Fibroblast of the aortic adventitia (primary cell): ENCODE data around the gene ARHGAP10. TPM values are rescaled to one million over a fixed set of nuclear protein-coding genes. Genes with fewer than 3 reads are reported as not detected.

Experiments
- DNase-seq: peaks from one replicate; pipeline ENCODE4 v3.0.0-alpha.2; 2010; ENCODE audit warnings: low read depth
- H3K4me3 ChIP-seq: 2 replicates; pipeline ENCODE4 v1.5.1; 2011; ENCODE audit warnings: low read depth, mild to moderate bottlenecking, control low read depth, low read length, moderate library complexity
- CTCF ChIP-seq: IDR thresholded peaks from 2 replicates; pipeline ENCODE4 v1.5.1; 2011; ENCODE audit warnings: mild to moderate bottlenecking, low read length, control low read depth, inconsistent platforms; ENCODE audit not compliant: insufficient read depth
- total RNA-seq: library from RNA; depleted of rRNA; stranded (reverse); fragments of >200 nt; gene quantifications from 2 replicates; pipeline ENCODE4 v1.2.3, GENCODE V29; 2012; ENCODE audit warnings: low replicate concordance

The ARHGAP10 gene
- total RNA-seq, 1 donor, result 45.0 TPM

- DNase-seq, result no peak
- TF ChIP-seq CTCF, result no peak
- H3K4me3 ChIP-seq, result no peak overlapping the region
Measured at GRCh38 chr4:147855571-147856009, 123.7 kb downstream of the ARHGAP10 start.

- TF ChIP-seq CTCF, result no peak
- DNase-seq, result no peak
- H3K4me3 ChIP-seq, result no peak overlapping the region
Measured at GRCh38 chr4:147860960-147861359, 129.1 kb downstream of the ARHGAP10 start.

DNA sequence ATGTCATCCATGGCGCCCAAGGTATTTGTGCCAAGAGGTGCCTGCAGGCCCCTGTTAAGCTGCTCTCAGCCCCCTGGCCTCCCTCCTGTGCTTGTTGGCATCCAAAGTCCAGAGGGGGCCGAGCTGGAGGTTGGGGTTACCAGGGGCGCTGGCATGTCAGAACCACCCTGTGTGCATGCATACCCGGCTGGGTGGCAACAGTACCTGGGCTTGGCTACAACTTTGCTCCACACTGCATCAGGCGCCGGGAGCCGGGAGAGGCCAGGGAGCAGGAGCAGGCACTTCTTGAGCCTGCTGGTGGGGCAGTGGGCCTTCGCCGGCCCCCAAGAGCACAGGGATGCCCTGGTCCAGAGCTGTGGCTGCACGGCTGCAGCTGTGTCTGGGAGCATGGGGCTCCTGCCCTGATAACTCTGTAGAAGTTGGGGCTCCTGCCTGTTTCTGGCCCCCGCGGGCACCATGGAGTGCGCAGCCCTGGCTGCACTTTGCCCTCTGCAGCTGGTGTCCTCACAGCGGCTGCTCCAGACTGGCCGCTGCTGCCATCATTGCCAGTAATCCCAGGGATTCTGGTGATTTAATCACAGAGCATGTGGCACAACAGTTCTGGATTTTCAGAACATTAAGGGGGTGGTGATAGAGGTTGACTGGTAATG lies 130.3 kb downstream of the ARHGAP10 start:
- TF ChIP-seq CTCF, result no peak
- H3K4me3 ChIP-seq, result no peak overlapping the region
- no peak for DNase-seq

DNA sequence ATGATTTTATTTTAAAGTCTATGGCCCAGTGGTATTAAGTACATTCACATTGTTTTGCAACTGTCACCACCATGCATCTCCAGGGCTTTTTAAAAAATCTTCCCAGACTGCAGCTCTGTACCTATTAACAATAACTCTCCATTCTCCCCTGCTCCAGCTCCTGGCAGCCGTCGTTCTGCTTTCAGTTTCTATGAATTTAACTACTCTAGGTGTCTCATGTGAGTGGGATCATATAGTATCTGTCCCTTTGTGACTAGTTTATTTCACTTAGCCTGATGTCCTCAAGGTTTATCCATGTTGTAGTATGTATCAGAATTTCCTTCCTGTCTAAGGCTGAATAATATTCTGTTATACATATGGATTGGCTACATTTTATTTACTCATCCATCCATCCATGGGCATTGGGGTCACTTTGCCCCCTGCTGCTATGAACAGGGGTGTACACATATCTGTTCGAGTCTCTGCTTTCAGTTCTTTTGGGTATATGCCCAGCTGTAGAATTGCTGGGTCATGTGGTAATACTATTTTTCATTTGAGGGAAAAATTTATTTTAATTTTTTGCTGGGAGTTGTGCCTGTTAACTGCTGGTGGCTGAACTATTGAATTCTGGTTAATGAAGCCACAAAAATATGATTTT lies 131.3 kb downstream of the ARHGAP10 start:
- DNase-seq, result peak; percentile 57
- TF ChIP-seq CTCF, result peak; percentile 38

GRCh38 chr4:147863808-147864472 lies 132.1 kb downstream of the ARHGAP10 start:
- H3K4me3 ChIP-seq, result no peak overlapping the region
- no peak for TF ChIP-seq CTCF
- DNase-seq, result peak; percentile 29

More for the DNA sequence above, 131.3 kb downstream of the ARHGAP10 start:
- H3K4me3 ChIP-seq, result no peak overlapping the region

- peak; percentile 55 for DNase-seq
- H3K4me3 ChIP-seq, result no peak overlapping the region
- no peak for TF ChIP-seq CTCF
Measured at GRCh38 chr4:147864607-147865006, 132.7 kb downstream of the ARHGAP10 start.
